Heart left ventricle (tissue), 16 donors: Measurements from ENCODE around the gene GUCY2D. TPM values are rescaled to one million over a fixed set of nuclear protein-coding genes. Genes with fewer than 3 reads are reported as not detected.

Source experiments
- ATAC-seq, 4 donors: fragments of 200-7000 bp; cut with Tn5 transposase; one replicate each; pipeline ENCODE4 v1.9.1; 2020 to 2022; ENCODE audit warnings: moderate library complexity in 4 of 4, mild to moderate bottlenecking in 3 of 4, moderate number of reproducible peaks in 1 of 4
- DNase-seq, 5 donors: peaks; one replicate each; pipeline ENCODE4 v3.0.0-alpha.2; 2020
- H3K27ac ChIP-seq, 12 donors: fragments of 200-600 bp; sonication (generic) in 4 of 12; one replicate each; pipeline versions ENCODE4 v1.5.0 to v1.8.0; 2016 to 2022; ENCODE audit warnings: mild to moderate bottlenecking in 2 of 12
- H3K27me3 ChIP-seq, 9 donors: fragments of 200-600 bp; sonication (generic) in 2 of 9; one replicate each; pipeline versions ENCODE4 v1.5.1 to v1.8.0; 2016 to 2022; ENCODE audit warnings: mild to moderate bottlenecking in 3 of 9
- H3K36me3 ChIP-seq, 9 donors: fragments of 200-600 bp; sonication (generic) in 2 of 9; one replicate each; pipeline versions ENCODE4 v1.5.0 to v1.8.0; 2018 to 2022; ENCODE audit warnings: mild to moderate bottlenecking in 2 of 9
- H3K4me1 ChIP-seq, 12 donors: fragments of 200-600 bp; sonication (generic) in 4 of 12; one replicate each; pipeline versions ENCODE4 v1.5.0 to v1.8.0; 2016 to 2022; ENCODE audit warnings: mild to moderate bottlenecking in 3 of 12
- H3K4me3 ChIP-seq, 12 donors: fragments of 200-600 bp; sonication (generic) in 4 of 12; one replicate each; pipeline versions ENCODE4 v1.5.0 to v1.8.0; 2017 to 2022; ENCODE audit warnings: mild to moderate bottlenecking in 9 of 12, moderate library complexity in 4 of 12
- H3K9me3 ChIP-seq, 12 donors: fragments of 200-600 bp; sonication (generic) in 4 of 12; one replicate each; pipeline versions ENCODE4 v1.5.0 to v1.8.0; 2016 to 2022; ENCODE audit warnings: mild to moderate bottlenecking in 1 of 12
- POLR2A ChIP-seq, 2 donors: fragments of 450-650 bp; IDR thresholded peaks; one replicate each; pipeline ENCODE4 v1.6.1; 2017; ENCODE audit warnings: antibody characterized with exemption in 2 of 2, mild to moderate bottlenecking in 2 of 2, moderate library complexity in 2 of 2
- WGBS, 4 donors: extraction: QIAGEN DNeasy Blood & Tissue Kit in 2 of 4; methylation state at CpG; one replicate each; pipeline versions ENCODE4 v1.1.5 to v1.1.7; 2013 to 2018; 5-methylcytosine and 5-hydroxymethylcytosine counted together
- intact Hi-C, 10 donors: fragments of 100-400 bp; cut with DNase I; formaldehyde crosslinking; loops; one replicate each; pipeline versions ENCODE4 v1.11.1 to v1.14.2; 2022
- polyA plus RNA-seq, 2 donors: library from polyadenylated mRNA; stranded (reverse); fragments of 200-250 nt; gene quantifications; one replicate each; pipeline ENCODE4 v1.2.3, GENCODE V29; 2013
- total RNA-seq, 9 donors: library from RNA; depleted of rRNA in 2 of 9; stranded (reverse); fragments of >200 nt in 2 of 9; fragmentation: NEBNext Ultra II Directional in 3 of 9; extraction: Animal tissue kit (Norgen Biotek cat#: 25700) in 3 of 9; gene quantifications; one replicate each; pipeline versions ENCODE4 v1.1.0 to v1.2.4, GENCODE V29; 2016 to 2023
- TF ChIP-seq, protein P1 (sequence below), 12 donors: fragments of 200-600 bp; sonication (generic) in 4 of 12; IDR thresholded peaks; one replicate each; pipeline versions ENCODE4 v1.5.0 to v1.8.0; 2018 to 2022; ENCODE audit warnings: antibody characterized with exemption in 12 of 12, mild to moderate bottlenecking in 5 of 12
- donor health status: ischemic (EF 13 %, LVEDD 7.1; RV severe dilation, severe dysfunction).
- donor health status: healthy with polysubstance abuse.
- donor health status: DM: no; HTN: yes; CAD: no.
- donor health status: DM: no; HTN: no; CAD: no.
- donor health status: ischemic (EF 25% LVEDD 6.9; RV normal size, moderate dysfunction).
- donor health status: ischemic (EF 25% LVEDD 5.7; RV mildly dilated, moderate dysfunction).
- donor health status: healthy.
- donor health status: DM: yes; HTN: yes; CAD: no.
- donor health status: ischemic (EF 35%, LVEDD 5.7; RV mildly dilated, moderate dysfunction).
- donor health status: nonischemic (EF 11% LVEDD 7.7; RV severe dilation, severe dysfunction).
- donor health status: DM: yes; HTN: yes; CAD: no.
- donor health status: PGD.
- donor health status: ischemic (EF 29% LVEDD 5.4; RV normal size, mild dysfunction).
- donor health status: nonischemic (EF 23%, LVEDD 6.1; RV moderate dilation, normal function).

The GUCY2D gene
- total and polyA plus RNA-seq, 11 donors = 0.04 TPM; not detected in 10

DNA sequence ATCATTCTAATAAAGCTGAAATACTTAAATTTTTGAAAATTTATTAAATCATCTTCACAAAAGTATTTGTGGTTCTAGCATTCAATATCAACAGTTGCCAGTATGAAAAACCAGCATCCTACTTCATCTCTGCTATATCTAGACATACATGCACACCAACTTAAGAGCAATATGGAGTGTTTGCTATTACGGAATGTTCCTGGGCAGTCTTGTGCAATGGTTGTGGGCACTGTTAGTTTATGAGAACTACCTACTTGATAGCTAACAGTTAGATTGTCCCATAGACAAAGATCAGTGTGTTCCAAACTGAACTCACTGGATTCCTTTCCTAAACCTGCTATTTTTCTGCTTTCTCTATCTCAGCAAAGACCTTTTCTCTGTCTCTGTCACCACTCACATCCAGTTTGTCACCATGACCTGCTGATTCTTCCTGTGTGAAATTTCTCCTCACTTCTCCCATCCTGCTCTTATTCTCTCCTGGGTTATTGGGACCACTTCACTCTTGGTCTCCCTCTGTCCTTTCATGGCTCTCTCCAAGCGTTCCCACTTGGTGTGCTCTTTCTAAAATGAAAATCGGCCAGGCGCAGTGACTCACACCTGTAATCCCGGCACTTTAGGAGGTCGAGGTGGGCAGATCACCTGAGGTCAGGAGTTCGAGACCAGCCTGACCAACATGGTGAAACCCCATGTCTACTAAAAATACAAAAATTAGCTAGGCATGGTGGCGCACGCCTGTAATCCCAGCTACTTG, 42.7 kb upstream of the GUCY2D start:
- intact Hi-C loops = no loop called here
- DNase-seq = no peak
- 90 to 95% (median 94%) methylated on average over 9 of the region's 9 CpGs for WGBS, 4 donors
- Histone ChIP-seq H3K27ac (no peak overlapping the region), H3K4me1 (peaks cover 0 to 20% (median 6%) of the 10 kb centered on the region in 12 donors), H3K36me3 (no peaks in the 10 kb centered on the region), H3K9me3 (no peaks in the 10 kb centered on the region), H3K4me3 (no peak overlapping the region), H3K27me3 (peaks cover 0 to 10% (median 0%) of the 10 kb centered on the region in 9 donors)
- ATAC-seq = no peak
- TF ChIP-seq POLR2A (IDR thresholded peaks at IDR 0.05) = no peak
- TF ChIP-seq, protein P1, sequence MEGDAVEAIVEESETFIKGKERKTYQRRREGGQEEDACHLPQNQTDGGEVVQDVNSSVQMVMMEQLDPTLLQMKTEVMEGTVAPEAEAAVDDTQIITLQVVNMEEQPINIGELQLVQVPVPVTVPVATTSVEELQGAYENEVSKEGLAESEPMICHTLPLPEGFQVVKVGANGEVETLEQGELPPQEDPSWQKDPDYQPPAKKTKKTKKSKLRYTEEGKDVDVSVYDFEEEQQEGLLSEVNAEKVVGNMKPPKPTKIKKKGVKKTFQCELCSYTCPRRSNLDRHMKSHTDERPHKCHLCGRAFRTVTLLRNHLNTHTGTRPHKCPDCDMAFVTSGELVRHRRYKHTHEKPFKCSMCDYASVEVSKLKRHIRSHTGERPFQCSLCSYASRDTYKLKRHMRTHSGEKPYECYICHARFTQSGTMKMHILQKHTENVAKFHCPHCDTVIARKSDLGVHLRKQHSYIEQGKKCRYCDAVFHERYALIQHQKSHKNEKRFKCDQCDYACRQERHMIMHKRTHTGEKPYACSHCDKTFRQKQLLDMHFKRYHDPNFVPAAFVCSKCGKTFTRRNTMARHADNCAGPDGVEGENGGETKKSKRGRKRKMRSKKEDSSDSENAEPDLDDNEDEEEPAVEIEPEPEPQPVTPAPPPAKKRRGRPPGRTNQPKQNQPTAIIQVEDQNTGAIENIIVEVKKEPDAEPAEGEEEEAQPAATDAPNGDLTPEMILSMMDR (IDR thresholded peaks at IDR 0.05) = no peak

DNA sequence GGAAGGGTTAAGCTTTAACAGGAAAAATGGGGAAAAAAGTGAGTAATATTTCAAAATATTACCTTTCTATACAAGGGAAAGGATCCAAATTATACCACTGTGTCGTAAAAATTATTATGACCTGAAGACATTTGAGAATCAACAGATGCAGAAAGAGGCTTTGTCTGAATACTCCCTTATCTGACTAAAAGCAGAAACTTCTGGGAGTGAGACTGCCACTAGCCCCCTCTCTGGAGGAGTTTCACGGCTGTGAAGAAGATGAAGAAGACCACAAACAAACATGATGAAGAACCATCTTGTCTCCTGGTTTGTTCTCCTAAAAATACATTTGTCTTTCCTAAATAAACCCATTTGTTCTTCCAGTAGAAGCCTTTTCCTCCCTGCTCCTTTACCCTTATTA, 41.0 kb upstream of the GUCY2D start:
- Histone ChIP-seq H3K4me3 (no peak overlapping the region), H3K4me1 (peaks cover 0 to 5% (median 0%) of the 10 kb centered on the region in 12 donors), H3K36me3 (no peaks in the 10 kb centered on the region), H3K27ac (no peak overlapping the region), H3K9me3 (no peaks in the 10 kb centered on the region), H3K27me3 (peaks cover 0 to 10% (median 0%) of the 10 kb centered on the region in 9 donors)
- ATAC-seq = no peak
- intact Hi-C loops = no loop called here
- TF ChIP-seq, protein P1 (IDR thresholded peaks at IDR 0.05) = no peak
- no peak for TF ChIP-seq POLR2A (IDR thresholded peaks at IDR 0.05)
- no peak for DNase-seq
- WGBS, 4 donors = 42 to 54% (median 51%) methylated on average over 2 of the region's 2 CpGs

DNA sequence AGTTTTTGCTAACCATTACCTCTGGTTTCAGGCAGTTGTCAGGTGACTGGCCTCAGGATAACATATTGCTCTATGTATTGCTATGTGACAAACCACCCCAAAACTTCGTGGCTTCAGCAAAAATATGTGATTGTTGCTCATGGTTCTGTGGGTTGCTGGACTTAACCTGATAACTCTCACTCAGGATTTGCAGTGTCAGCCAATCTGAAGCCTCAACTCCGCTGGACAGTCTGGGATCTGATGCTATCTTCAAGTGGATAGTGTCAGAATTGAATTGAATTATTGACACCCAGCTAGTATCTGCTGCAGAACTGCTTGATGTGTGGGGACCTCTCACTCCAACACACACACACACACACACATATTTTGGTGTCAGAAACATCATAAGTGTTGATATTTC, 34.7 kb upstream of the GUCY2D start:
- intact Hi-C loops = no loop called here
- no peaks in the 10 kb centered on the region for H3K9me3 ChIP-seq
- TF ChIP-seq, protein P1 (IDR thresholded peaks at IDR 0.05) = no peak
- TF ChIP-seq POLR2A (IDR thresholded peaks at IDR 0.05) = no peak
- H3K4me1 ChIP-seq = no peaks in the 10 kb centered on the region
- no peak overlapping the region for H3K4me3 ChIP-seq
- DNase-seq (no peak), ATAC-seq (no peak)
- H3K27ac ChIP-seq = no peak overlapping the region
- H3K27me3 ChIP-seq = peaks cover 0 to 12% (median 0%) of the 10 kb centered on the region in 9 donors
- no peaks in the 10 kb centered on the region for H3K36me3 ChIP-seq
- WGBS, 4 donors = 59 to 71% (median 67%) methylated on average over 2 of the region's 2 CpGs

DNA sequence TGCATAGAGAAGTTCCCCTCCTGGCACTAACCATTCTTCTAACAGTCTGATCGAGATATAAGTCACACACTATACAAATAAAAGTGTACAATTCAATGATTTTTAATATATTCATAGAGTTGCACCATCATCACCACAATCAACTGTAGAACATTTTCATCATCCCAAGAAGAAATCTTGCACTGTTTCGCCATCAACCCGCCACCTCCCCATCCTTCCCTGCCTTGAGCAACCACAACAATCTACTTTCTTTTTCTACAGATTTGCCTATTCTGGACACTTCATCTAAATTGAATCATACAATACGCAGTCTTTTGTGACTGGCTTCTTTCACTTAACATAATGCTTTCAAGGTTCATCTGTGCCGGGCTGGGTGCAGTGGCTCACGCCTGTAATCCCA, 33.0 kb upstream of the GUCY2D start:
- H3K4me1 ChIP-seq = no peaks in the 10 kb centered on the region
- peaks cover 0 to 12% (median 0%) of the 10 kb centered on the region in 9 donors for H3K27me3 ChIP-seq
- H3K9me3 ChIP-seq = peaks cover 0 to 8% (median 2%) of the 10 kb centered on the region in 12 donors
- intact Hi-C loops = no loop called here
- H3K4me3 ChIP-seq = no peak overlapping the region
- no peak overlapping the region for H3K27ac ChIP-seq
- ATAC-seq = no peak
- no peaks in the 10 kb centered on the region for H3K36me3 ChIP-seq
- no peak for DNase-seq
- TF ChIP-seq POLR2A (IDR thresholded peaks at IDR 0.05) = no peak
- TF ChIP-seq, protein P1 (IDR thresholded peaks at IDR 0.05) = no peak
- WGBS, 4 donors = 87 to 89% (median 88%) methylated on average over 6 of the region's 6 CpGs
